Smooth muscle cell of the brain vasculature (primary cell): ENCODE measurements around the gene NOXA1.

Experiments used
- DNase-seq: peaks from one replicate; pipeline ENCODE4 v3.0.0-alpha.2; 2012; ENCODE audit warnings: low read depth, low spot score

Gene NOXA1

GRCh38 chr9:137423514-137424291 is 510 bp downstream of the NOXA1 start:
- DNase-seq = no peak

DNA sequence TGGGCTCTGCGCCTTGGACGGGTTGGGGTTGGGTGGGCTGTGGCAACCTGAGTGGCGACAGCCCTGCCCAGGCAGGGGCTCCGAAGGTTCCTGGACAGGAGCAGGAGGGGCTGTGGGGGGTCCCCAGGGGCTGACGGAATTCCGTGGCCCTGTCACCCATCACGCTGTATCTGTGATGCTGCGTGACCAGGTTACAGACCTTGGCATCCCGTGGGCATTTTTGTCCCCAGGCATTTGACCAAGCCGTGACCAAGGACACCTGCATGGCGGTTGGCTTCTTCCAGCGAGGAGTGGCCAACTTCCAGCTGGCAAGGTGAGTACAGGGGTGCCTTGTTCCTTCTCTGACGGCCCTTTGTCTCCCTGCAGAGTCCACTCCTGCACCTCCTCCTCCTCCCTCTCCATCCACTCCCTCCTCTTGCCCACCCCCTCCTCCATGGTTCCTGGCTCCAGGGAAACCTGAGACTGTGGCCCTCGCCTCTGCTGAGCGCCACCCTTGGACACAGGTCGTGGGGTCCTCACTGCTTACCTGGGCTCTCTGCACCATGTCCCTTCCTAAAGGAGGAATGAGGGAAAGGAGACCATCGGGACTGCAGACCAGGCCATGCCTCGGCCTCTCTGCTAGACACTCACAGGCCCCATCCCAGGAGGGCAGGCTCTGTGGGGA is 3.0 kb downstream of the NOXA1 start:
- DNase-seq = no peak

DNA sequence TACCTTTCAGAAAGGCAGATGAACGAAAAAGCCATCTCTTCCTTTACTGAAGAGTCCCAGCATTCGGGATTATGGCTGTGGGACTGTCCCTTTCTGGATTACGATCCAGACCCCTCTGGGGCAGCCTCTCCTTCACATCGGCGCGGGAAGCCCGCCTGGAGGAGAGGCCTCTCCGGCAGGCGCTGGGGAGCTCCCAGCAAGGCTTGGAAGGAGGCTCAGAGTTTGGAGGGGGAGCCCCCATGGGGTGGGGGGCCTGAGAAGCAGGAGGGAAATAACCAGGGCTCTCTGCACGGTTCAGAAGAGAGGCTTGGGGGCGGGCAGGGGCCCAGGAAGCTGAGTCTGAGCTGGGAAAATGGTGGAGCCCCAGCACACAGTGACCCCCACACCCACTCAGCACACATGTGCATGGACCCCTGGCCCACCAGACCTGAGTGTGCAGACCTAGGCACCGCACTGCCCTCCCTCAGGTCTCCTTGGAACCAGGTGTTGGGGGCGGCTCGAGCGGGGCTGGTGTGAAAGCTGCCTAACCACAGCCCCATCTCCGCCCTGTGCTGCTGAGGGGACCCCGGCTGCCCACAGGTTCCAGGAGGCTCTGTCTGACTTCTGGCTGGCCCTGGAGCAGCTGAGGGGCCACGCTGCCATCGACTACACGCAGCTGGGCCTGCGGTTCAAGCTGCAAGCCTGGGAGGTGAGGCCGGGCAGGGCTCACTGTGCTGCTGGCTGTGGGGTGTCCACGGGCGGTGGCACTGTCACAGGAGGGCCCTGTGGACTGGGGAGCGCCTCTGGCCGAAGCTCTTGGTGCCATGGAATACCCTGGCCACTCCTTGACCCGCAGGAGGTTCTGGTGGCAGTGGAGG is 4.5 kb downstream of the NOXA1 start:
- no peak for DNase-seq

DNA sequence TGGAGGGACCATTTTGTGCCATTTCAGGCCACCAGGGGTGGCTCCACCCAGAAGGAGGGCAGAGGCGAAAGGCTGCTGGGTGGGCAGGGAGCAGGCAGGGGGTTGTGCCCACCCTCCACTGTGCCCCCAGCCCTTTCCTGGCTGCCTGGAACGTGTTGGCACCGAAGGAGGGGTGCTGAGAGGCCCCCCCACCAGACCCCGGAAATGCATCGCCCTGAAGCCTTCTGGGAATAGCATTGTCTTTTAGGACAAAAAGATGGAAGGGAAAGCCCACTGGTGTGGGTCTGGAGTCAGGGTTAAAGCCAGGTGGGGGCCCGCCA is 5.1 kb downstream of the NOXA1 start:
- no peak for DNase-seq

- no peak for DNase-seq
Measured at GRCh38 chr9:137428841-137429545, 5.8 kb downstream of the NOXA1 start.

DNA sequence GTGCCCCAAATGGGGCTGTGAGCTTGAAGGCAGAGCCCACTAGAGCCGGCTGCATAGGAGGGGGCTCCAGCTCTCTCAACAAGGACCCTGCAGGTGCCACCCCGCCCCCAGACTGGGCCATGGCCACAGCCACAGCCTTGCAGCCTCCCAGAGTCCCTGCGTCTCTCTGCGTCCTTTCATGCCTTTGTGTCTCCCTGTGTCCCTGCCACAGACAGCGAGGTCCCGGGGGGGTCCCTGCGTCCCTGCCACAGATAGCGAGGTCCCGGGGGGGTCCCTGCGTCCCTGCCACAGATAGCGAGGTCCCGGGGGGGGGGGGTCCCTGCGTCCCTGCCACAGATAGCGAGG is 6.3 kb downstream of the NOXA1 start:
- no peak for DNase-seq

DNA sequence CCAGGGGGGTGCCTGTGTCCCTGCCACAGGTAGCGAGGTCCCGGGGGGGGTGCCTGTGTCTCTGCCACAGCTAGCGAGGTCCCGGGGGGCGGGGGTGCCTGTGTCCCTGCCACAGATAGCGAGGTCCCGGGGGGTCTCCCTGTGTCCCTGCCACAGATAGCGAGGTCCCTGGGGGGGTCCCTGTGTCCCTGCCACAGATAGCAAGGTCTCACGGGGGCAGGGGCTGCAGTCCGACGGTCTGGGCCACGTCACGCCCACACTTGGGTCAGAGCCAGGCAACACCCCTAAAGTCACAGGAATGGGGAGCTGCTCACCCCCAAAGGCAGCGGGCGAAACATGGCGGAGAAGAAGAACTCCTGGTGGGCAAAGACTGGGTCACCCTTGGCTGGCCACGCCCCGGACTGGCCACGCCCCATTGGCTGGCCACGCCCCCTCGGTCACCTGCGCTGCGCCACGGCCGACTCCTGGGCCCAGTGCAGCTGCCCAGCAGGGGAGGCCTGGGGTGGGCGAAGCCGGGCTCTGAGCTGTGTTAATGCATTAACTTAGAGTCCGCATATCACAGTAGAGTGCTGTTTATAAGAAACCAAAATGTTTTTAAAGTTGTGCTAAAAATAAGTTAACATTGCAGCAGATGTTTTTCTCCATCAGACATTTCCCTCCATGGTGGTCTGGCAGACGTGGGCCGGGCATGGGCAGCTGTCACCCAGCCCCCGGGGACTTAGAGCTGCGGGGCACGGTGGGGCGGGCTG is 7.0 kb downstream of the NOXA1 start:
- no peak for DNase-seq

GRCh38 chr9:137430723-137431415 is 7.7 kb downstream of the NOXA1 start:
- DNase-seq = no peak

- DNase-seq = no peak
Measured at GRCh38 chr9:137431416-137431931, 8.3 kb downstream of the NOXA1 start.

DNA sequence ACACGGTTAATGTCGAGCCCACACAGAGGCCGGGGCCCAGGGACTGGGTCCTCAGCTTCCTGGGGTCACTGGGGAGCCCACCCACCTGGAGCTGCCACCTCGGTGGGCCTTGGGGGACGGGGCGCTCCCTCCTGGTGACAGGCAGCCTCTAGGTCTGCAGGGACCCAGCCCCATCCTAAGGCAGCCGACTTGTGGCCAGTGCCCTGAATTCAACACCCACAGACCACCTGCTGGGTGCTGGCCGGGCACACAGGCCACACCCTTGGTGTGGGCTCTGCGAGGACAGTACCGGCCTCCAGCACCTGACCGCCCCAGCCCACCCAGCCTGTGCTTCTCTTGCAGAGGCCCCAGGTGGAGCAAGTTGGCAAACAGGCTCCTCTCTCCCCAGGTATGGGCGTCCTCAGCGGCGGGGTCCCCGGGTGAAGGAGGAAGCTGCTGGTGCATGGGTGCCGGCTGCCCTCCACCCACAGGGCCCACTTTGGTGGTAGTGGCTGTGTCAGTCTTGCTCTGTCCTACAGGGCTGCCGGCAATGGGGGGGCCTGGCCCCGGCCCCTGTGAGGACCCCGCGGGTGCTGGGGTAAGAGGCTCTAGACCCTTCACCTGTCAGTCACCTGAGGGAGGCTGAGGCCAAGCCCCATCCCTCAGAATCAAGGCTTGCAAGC is 9.6 kb downstream of the NOXA1 start:
- no peak for DNase-seq

- DNase-seq = no peak
Measured at GRCh38 chr9:137433349-137433915, 10.2 kb downstream of the NOXA1 start.

DNA sequence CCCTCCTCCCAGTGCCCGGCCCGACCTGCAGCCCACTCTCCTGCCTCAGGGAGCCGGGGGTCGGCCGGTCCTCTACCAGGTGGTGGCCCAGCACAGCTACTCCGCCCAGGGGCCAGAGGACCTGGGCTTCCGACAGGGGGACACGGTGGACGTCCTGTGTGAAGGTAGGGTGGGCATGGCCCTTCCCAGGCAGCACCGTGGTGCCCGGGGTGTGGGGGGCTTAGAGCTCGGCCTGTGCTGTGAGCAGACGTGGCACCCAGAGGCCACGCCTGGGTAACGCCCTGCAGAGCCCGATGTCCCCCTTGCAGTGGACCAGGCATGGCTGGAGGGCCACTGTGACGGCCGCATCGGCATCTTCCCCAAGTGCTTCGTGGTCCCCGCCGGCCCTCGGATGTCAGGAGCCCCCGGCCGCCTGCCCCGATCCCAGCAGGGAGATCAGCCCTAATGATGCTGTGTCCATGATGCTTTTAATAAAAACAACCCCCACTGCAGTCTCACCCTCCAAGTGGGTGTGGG is 10.8 kb downstream of the NOXA1 start:
- no peak for DNase-seq

DNA sequence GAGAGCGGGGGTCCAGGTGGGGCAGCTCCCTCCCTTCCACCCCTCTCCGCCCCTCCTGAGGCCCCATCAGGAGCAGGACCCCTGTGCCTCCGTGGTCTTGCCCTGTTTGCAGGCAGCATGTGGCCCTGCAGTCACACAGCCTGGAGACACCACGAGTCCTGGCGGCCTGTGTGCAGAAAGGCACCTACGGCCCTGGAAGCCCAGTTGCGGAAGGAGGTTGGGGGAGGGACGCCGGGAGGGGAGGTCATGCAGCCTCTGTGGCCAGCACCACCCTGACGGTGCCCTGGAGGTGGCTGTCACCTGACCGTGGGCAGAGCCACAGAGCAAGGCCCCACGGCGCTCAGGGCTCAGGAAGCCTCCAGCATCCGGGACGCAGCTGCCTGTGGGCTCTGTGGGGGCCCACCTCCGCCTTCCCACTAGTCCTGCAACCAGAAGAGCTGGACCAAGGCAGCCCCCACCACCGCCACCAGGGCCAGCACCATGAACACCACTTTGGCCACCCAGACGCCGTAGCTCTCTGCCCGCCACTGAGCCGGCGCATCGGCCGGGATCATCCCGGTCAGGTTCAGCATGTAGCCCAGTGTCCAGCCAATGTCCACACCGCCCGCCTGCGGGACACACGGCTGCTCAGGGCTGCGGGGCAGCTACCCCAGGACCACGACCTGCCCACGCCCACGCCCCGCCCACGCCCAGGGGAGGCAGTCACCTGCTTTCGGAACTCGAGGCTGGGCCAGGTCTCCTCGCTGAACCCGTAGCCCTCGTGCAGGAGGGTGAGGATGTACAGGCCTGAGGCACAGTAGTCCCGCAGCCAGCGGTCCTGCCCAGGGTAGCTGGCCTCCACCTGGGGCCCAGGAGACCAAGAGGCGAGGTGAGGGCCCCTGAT is 11.5 kb downstream of the NOXA1 start:
- no peak for DNase-seq

- DNase-seq = no peak
Measured at GRCh38 chr9:137435381-137435891, 12.2 kb downstream of the NOXA1 start.

GRCh38 chr9:137435980-137436760 is 13.0 kb downstream of the NOXA1 start:
- no peak for DNase-seq

DNA sequence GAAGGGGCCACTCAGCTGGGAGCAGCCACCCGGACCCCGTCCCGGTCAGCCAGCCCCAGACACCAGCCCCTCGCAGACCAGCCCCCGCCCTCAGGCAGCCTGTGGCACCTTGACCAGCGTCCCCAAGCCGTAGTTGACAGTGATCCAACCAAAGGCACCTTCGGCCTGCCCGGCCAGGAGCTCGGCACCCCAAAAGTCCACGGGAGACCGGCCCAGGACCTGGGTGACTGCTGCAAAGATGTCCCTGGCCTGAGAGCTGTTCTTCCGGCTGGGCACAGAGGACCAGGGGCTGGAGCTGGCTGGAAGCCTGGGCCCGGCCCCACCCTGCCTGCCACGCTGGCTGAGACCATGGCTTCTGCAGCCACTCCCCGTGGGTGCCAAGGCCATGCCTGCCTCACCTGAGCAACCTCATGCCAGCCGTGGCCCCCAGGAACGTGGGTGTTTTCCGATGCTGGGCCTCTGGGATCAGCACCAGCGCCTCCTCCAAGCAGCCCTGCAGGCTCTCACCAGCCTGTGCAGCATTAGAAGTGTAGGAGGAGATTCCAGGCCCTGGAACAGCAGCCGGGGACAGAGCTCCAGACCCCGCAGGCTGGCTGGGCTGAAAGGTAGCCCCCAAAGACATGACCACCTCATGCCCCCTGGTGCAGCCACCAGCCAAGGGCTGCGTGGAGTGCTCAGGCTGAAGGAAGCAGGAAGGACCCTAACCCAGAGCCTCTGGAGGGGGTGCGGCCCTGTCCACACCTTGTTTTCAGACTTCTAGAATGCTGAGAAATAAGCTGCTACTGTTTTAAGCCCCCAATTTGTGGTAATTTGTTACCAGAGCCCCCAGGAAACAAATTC is 13.8 kb downstream of the NOXA1 start:
- DNase-seq = no peak
